Endothelial cell of umbilical vein (primary cell): ENCODE measurements around the gene POLN. TPM values are rescaled to one million over a fixed set of nuclear protein-coding genes. Genes with fewer than 3 reads are reported as not detected.

Experiments used
- BruUV-seq: library from RNA; stranded (reverse); fragments of 400-500 nt; replicated peaks from 2 replicates; lab custom pipeline; 2021; lab: Mats Ljungman, UMichigan
- CTCF ChIA-PET: fragments of 300-600, 350-600 bp; sonication (Branson Sonifier 250); formaldehyde crosslinking; loops from one replicate; lab custom pipeline; 2021; ENCODE audit warnings: antibody characterized with exemption, inconsistent platforms; lab: Charles Lee
- POLR2A ChIA-PET: fragments of 300-600, 350-600 bp; sonication (Branson Sonifier 250); formaldehyde crosslinking; loops from one replicate; lab custom pipeline; 2021; ENCODE audit warnings: antibody characterized with exemption, inconsistent platforms; lab: Charles Lee
- DNase-seq: peaks from one replicate; pipeline ENCODE4 v3.0.0-alpha.2; 2011; ENCODE audit warnings: low read depth, low spot score
- FAIRE-seq: peaks from 2 replicates; lab custom pipeline; 2011; peaks lifted over from hg19 to GRCh38; lab: Jason Lieb, UNC
- H2AFZ ChIP-seq: 2 replicates; pipeline ENCODE4 v1.6.0; 2012; ENCODE audit warnings: low read depth, low read length, control low read depth, inconsistent platforms
- H3K27ac ChIP-seq: 2 replicates; pipeline ENCODE4 v1.5.1; 2011; ENCODE audit warnings: low read depth, mild to moderate bottlenecking, control low read depth, low read length, moderate library complexity; ENCODE audit not compliant: insufficient read depth
- H3K27me3 ChIP-seq, 2 experiments: 2 replicates each; pipeline versions ENCODE4 v1.6.0 to v1.6.1; 2011; ENCODE audit warnings: low read length in 2 of 2, mixed read lengths in 1 of 2; ENCODE audit not compliant: control insufficient read depth in 2 of 2, insufficient read depth in 2 of 2
- H3K36me3 ChIP-seq, 2 experiments: 2 replicates in 1 of 2; 3 replicates in 1 of 2; pipeline ENCODE4 v1.5.1; 2011; ENCODE audit warnings: low read length in 2 of 2, mild to moderate bottlenecking in 1 of 2, moderate library complexity in 1 of 2; ENCODE audit not compliant: control insufficient read depth in 2 of 2, insufficient read depth in 2 of 2; ENCODE audit errors: extremely low read depth in 1 of 2
- H3K4me1 ChIP-seq: 3 replicates; pipeline ENCODE4 v1.5.1; 2011; ENCODE audit warnings: mild to moderate bottlenecking, low read length; ENCODE audit not compliant: control insufficient read depth, insufficient read depth; ENCODE audit errors: extremely low read depth
- H3K4me2 ChIP-seq: 2 replicates; pipeline ENCODE4 v1.6.1; 2011; ENCODE audit warnings: low read length, control low read depth, mixed read lengths; ENCODE audit not compliant: insufficient read depth
- H3K4me3 ChIP-seq, 3 experiments: fragments of 200-600 bp in 1 of 3; sonication (generic), shearing (Covaris generic) in 1 of 3; replicated peaks in 1 of 3; 2 replicates each; pipeline ENCODE4 v1.5.1; 2011 to 2016; ENCODE audit warnings: control low read depth in 3 of 3, low read length in 3 of 3, mild to moderate bottlenecking in 2 of 3, inconsistent platforms in 1 of 3, low read depth in 1 of 3, moderate library complexity in 1 of 3; ENCODE audit not compliant: insufficient read depth in 1 of 3
- H3K79me2 ChIP-seq: 2 replicates; pipeline ENCODE4 v1.6.0; 2012; ENCODE audit warnings: low read length, inconsistent platforms; ENCODE audit not compliant: control insufficient read depth, insufficient read depth
- H3K9ac ChIP-seq: replicated peaks from 2 replicates; pipeline ENCODE3; 2011; ENCODE audit warnings: low read length, control low read depth; ENCODE audit not compliant: insufficient read depth; ENCODE audit errors: extremely low read depth
- H3K9me1 ChIP-seq: replicated peaks from 3 replicates; pipeline ENCODE4 v1.6.0; 2011; ENCODE audit warnings: mild to moderate bottlenecking, low read length; ENCODE audit not compliant: control insufficient read depth, insufficient read depth; ENCODE audit errors: extremely low read depth
- H3K9me3 ChIP-seq: replicated peaks from 2 replicates; pipeline ENCODE4 v1.5.1; 2012; ENCODE audit warnings: low read length, inconsistent platforms; ENCODE audit not compliant: control insufficient read depth, insufficient read depth
- H4K20me1 ChIP-seq: replicated peaks from 2 replicates; pipeline ENCODE3; 2011; ENCODE audit warnings: mild to moderate bottlenecking, low read length; ENCODE audit not compliant: control insufficient read depth, insufficient read depth; ENCODE audit errors: extremely low read depth
- CTCF ChIP-seq, 2 donors: IDR thresholded peaks; 1 replicate in 1 of 2; 2 replicates in 1 of 2; pipeline ENCODE4 v1.5.1; 2011; ENCODE audit warnings: low read length in 2 of 2, mild to moderate bottlenecking in 2 of 2, moderate library complexity in 2 of 2, control low read depth in 1 of 2, inconsistent platforms in 1 of 2, low read depth in 1 of 2; ENCODE audit not compliant: insufficient read depth in 1 of 2; ENCODE audit errors: extremely low read depth in 1 of 2
- EZH2 ChIP-seq: IDR thresholded peaks from 2 replicates; pipeline ENCODE4 v1.6.1; 2012; ENCODE audit warnings: borderline replicate concordance, low read depth, mild to moderate bottlenecking, moderate library complexity, low read length, inconsistent platforms; ENCODE audit not compliant: severe bottlenecking
- FOS ChIP-seq: IDR thresholded peaks from 2 replicates; pipeline ENCODE4 v1.6.1; 2011; ENCODE audit warnings: mild to moderate bottlenecking, low read length, moderate library complexity, borderline replicate concordance; ENCODE audit not compliant: insufficient read depth
- GATA2 ChIP-seq: IDR thresholded peaks from 2 replicates; pipeline ENCODE4 v1.7.0; 2011; ENCODE audit warnings: low read depth, mild to moderate bottlenecking, moderate library complexity, mixed read lengths, low read length; ENCODE audit not compliant: insufficient read length, insufficient read depth
- JUN ChIP-seq: IDR thresholded peaks from 2 replicates; pipeline ENCODE4 v1.6.1; 2011; ENCODE audit warnings: borderline replicate concordance, low read depth; ENCODE audit not compliant: insufficient read length, insufficient read depth
- MAX ChIP-seq: IDR thresholded peaks from 2 replicates; pipeline ENCODE4 v1.6.1; 2011; ENCODE audit not compliant: insufficient read depth, insufficient read length
- MYC ChIP-seq: IDR thresholded peaks from one replicate; pipeline ENCODE4 v1.6.1; 2011; ENCODE audit warnings: mild to moderate bottlenecking, low read depth, low read length
- POLR2A ChIP-seq: IDR thresholded peaks from 2 replicates; pipeline ENCODE4 v1.6.1; 2012; ENCODE audit warnings: low read depth, mild to moderate bottlenecking, control low read depth, low read length
- POLR2AphosphoS5 ChIP-seq: IDR thresholded peaks from 2 replicates; pipeline ENCODE4 v1.6.1; 2012; ENCODE audit warnings: low read depth, mild to moderate bottlenecking, control low read depth, low read length, moderate library complexity; ENCODE audit not compliant: insufficient read depth
- dilution Hi-C: fragments of 300-500 bp; cut with MboI; formaldehyde crosslinking; loops from one replicate; pipeline ENCODE4 v1.15.0; 2019; ENCODE audit warnings: low sequenced_read_pairs; ENCODE audit not compliant: extremely low pct_ligation_motif_present
- intact Hi-C: fragments of 100-400 bp; cut with micrococcal nuclease; formaldehyde crosslinking; loops from one replicate; pipeline ENCODE4 v1.10.0; 2022
- polyA plus RNA-seq, 4 experiments: library from polyadenylated mRNA; depleted of rRNA in 3 of 4; stranded (reverse) in 3 of 4; unstranded in 1 of 4; fragments of >200 nt; gene quantifications; 2 replicates each; pipeline versions ENCODE4 v1.2.1 to v1.2.3, GENCODE V29; 2011 to 2012; ENCODE audit warnings: missing spikeins in 1 of 4
- total RNA-seq: library from RNA; stranded (reverse); gene quantifications from 2 replicates; pipeline ENCODE4 v1.2.3, GENCODE V29; 2021

POLN gene
- total and polyA plus RNA-seq, 2 donors (not counting 3 experiments of a cell fraction or from before 2014, with no cell fraction given): 1.3 to 4.2 TPM

- no peak overlapping the region for H3K9ac ChIP-seq
- no peaks in the 10 kb centered on the region for H3K9me1 ChIP-seq
- H2AFZ ChIP-seq: no peak overlapping the region
- BruUV-seq: no TSS peak
- intact Hi-C loops: no loop called here
- CTCF ChIA-PET: no interaction called here
- no peaks in the 10 kb centered on the region for H3K79me2 ChIP-seq
- H4K20me1 ChIP-seq: no peaks in the 10 kb centered on the region
- H3K4me1 ChIP-seq: no peaks in the 10 kb centered on the region
- POLR2A ChIA-PET: no interaction called here
- dilution Hi-C loops: no loop called here
- FAIRE-seq: no peak
- no peaks in the 10 kb centered on the region for H3K36me3 ChIP-seq
- no peaks in the 10 kb centered on the region for H3K9me3 ChIP-seq
- no peak overlapping the region for H3K4me2 ChIP-seq
- H3K4me3 ChIP-seq: no peak overlapping the region
- DNase-seq: no peak
- H3K27ac ChIP-seq: no peak overlapping the region
- H3K27me3 ChIP-seq: no peaks in the 10 kb centered on the region
- TF ChIP-seq FOS: no peak
- TF ChIP-seq MYC: no peak
- TF ChIP-seq MAX: no peak
- TF ChIP-seq CTCF (IDR thresholded peaks at IDR 0.05; ENCODE audit: extremely low read depth in 1 of 2, insufficient read depth in 1 of 2, low read depth in 1 of 2, low read length in 2 of 2): no peak
- no peak for TF ChIP-seq JUN
- no peak for TF ChIP-seq EZH2
- no peak for TF ChIP-seq GATA2
- no peak for TF ChIP-seq POLR2A
- TF ChIP-seq POLR2AphosphoS5: no peak
Measured at GRCh38 chr4:2186865-2187172, 55.1 kb downstream of the POLN start.
